Purkinje cell (primary cell): ENCODE data around the gene NCOA7. TPM values are rescaled to one million over a fixed set of nuclear protein-coding genes. Genes with fewer than 3 reads are reported as not detected.

Experiments
- polyA plus RNA-seq: library from polyadenylated mRNA; unstranded; fragments of >200 nt; fragmentation: Nextera tagmentation; gene quantifications from 2 replicates; pipeline ENCODE4 v1.2.1, GENCODE V29; 2014

The NCOA7 gene
- polyA plus RNA-seq, result 418 and 490 TPM in 2 replicates

GRCh38 chr6:125790358-125791150 is at the start of gene NCOA7:
NCOA7 (plus strand) TSS chr6:125790960; CDS start chr6:125815355, 24,395 bp downstream.

GRCh38 chr6:125749173-125749864 is 41.4 kb upstream of the NCOA7 start, which contains the start of gene HEY2:
HEY2 (plus strand) TSS chr6:125749632; CDS start chr6:125749777, 145 bp downstream.

GRCh38 chr6:125956506-125957390 is 166.0 kb downstream of the NCOA7 start, which contains the start of gene HINT3:
HINT3 (plus strand) TSS chr6:125956770; CDS start chr6:125956978, 208 bp downstream.

Other genes with a start within 250 kb of the NCOA7 start
- 0.77 and 0.87 TPM in 2 replicates for gene HEY2, start 41.3 kb upstream of the NCOA7 start, polyA plus RNA-seq
- 14.8 and 15.6 TPM in 2 replicates for gene HINT3, start 165.8 kb downstream of the NCOA7 start, polyA plus RNA-seq
- 24.9 and 44.1 TPM in 2 replicates for gene TRMT11, start 195.6 kb downstream of the NCOA7 start, polyA plus RNA-seq